ENCODE results near the gene NEK1.

GRCh38 chr4:169565606-169566005 lies 46.8 kb downstream of the NEK1 start:
- TF ChIP-seq CTCF (IDR thresholded peaks at IDR 0.05) (no peak), ZFX (IDR thresholded peaks at IDR 0.05; ENCODE audit: borderline replicate concordance) (no peak)
